ENCODE measurements around the gene CAMKK2. TPM values are rescaled to one million over a fixed set of nuclear protein-coding genes. Genes with fewer than 3 reads are reported as not detected.

The CAMKK2 gene
- total and polyA plus RNA-seq, 8 donors: 36.4 to 47.8 (median 44.4) TPM

- Histone ChIP-seq H3K27me3 (no peaks in the 10 kb centered on the region), H3K36me3 (peaks cover 2 to 99% of the 10 kb centered on the region in 2 donors), H3K9me3 (no peaks in the 10 kb centered on the region), H3K27ac (no peak overlapping the region), H3K4me1 (peaks cover 0 to 15% of the 10 kb centered on the region in 2 donors), H3K4me3 (no peak overlapping the region)
- ATAC-seq (no peak), DNase-seq (no peak)
- intact Hi-C loops (cut with DNase I): no loop called here
- no peak for TF ChIP-seq CTCF (IDR thresholded peaks at IDR 0.05)
Observed at GRCh38 chr12:121328620-121329019, 32.1 kb upstream of the CAMKK2 start.

GRCh38 chr12:121326996-121327674, 30.6 kb upstream of the CAMKK2 start:
- Histone ChIP-seq H3K27me3 (no peaks in the 10 kb centered on the region), H3K9me3 (no peaks in the 10 kb centered on the region), H3K4me1 (peaks cover 0 to 15% of the 10 kb centered on the region in 2 donors), H3K4me3 (no peak overlapping the region), H3K27ac (peak overlapping the region in 1 of 2 donors; percentile 15), H3K36me3 (peaks cover 2 to 99% of the 10 kb centered on the region in 2 donors)
- TF ChIP-seq CTCF (IDR thresholded peaks at IDR 0.05): no peak
- DNase-seq (peak in 1 of 4 donors; percentile 48), ATAC-seq (no peak)
- intact Hi-C loops (cut with DNase I): no loop called here

GRCh38 chr12:121325922-121326396, 29.4 kb upstream of the CAMKK2 start:
- H3K36me3 ChIP-seq: peaks cover 2 to 95% of the 10 kb centered on the region in 2 donors
- intact Hi-C loops (cut with DNase I): no loop called here

GRCh38 chr12:121323908-121324307, 27.4 kb upstream of the CAMKK2 start:
- H3K27ac ChIP-seq: no peak overlapping the region
- peaks cover 0 to 93% of the 10 kb centered on the region in 2 donors for H3K36me3 ChIP-seq
- peaks cover 0 to 15% of the 10 kb centered on the region in 2 donors for H3K4me1 ChIP-seq
- intact Hi-C loops (cut with DNase I): no loop called here
- H3K27me3 ChIP-seq: no peaks in the 10 kb centered on the region
- H3K4me3 ChIP-seq: no peak overlapping the region
- H3K9me3 ChIP-seq: no peaks in the 10 kb centered on the region
- TF ChIP-seq CTCF (IDR thresholded peaks at IDR 0.05): no peak
- no peak for ATAC-seq
- DNase-seq: no peak

More at GRCh38 chr12:121325922-121326396, 29.4 kb upstream of the CAMKK2 start:
- H3K4me1 ChIP-seq: peaks cover 0 to 15% of the 10 kb centered on the region in 2 donors
- H3K27me3 ChIP-seq: no peaks in the 10 kb centered on the region
- H3K9me3 ChIP-seq: no peaks in the 10 kb centered on the region
- ATAC-seq: no peak
- DNase-seq: no peak
- no peak for TF ChIP-seq CTCF (IDR thresholded peaks at IDR 0.05)
- H3K4me3 ChIP-seq: no peak overlapping the region
- H3K27ac ChIP-seq: no peak overlapping the region

- intact Hi-C loops (cut with DNase I): no loop called here
- H3K4me1 ChIP-seq: peaks cover 0 to 12% of the 10 kb centered on the region in 2 donors
- TF ChIP-seq CTCF (IDR thresholded peaks at IDR 0.05): no peak
- no peak overlapping the region for H3K4me3 ChIP-seq
- no peaks in the 10 kb centered on the region for H3K27me3 ChIP-seq
- DNase-seq (no peak), ATAC-seq (no peak)
- no peaks in the 10 kb centered on the region for H3K9me3 ChIP-seq
- no peak overlapping the region for H3K27ac ChIP-seq
- H3K36me3 ChIP-seq: peaks cover 0 to 65% of the 10 kb centered on the region in 2 donors
Observed at GRCh38 chr12:121318121-121318520, 21.6 kb upstream of the CAMKK2 start.

All from left lung (tissue), 10 donors.